Aorta (tissue), 5 donors: ENCODE data around the gene RNF152. TPM values are rescaled to one million over a fixed set of nuclear protein-coding genes. Genes with fewer than 3 reads are reported as not detected.

ENCODE experiments used
- ATAC-seq: fragments of 200-7000 bp; cut with Tn5 transposase; one replicate; pipeline ENCODE4 v1.9.1; 2022; ENCODE audit warnings: moderate library complexity; ENCODE audit not compliant: low FRiP score
- DNase-seq, 2 donors: peaks; one replicate each; pipeline ENCODE4 v3.0.0-alpha.2; 2020
- H3K27ac ChIP-seq, 2 donors: one replicate each; pipeline ENCODE4 v1.5.1; 2013; ENCODE audit warnings: low read length in 2 of 2, mild to moderate bottlenecking in 2 of 2, moderate library complexity in 2 of 2, control low read depth in 1 of 2, inconsistent platforms in 1 of 2, low read depth in 1 of 2
- H3K27me3 ChIP-seq, 2 donors: one replicate each; pipeline ENCODE4 v1.6.1; 2013; ENCODE audit warnings: control low read depth in 1 of 2, low read length in 1 of 2, mild to moderate bottlenecking in 1 of 2, moderate library complexity in 1 of 2; ENCODE audit not compliant: insufficient read depth in 2 of 2, control insufficient read depth in 1 of 2
- H3K36me3 ChIP-seq, 2 donors: one replicate each; pipeline ENCODE4 v1.6.1; 2013; ENCODE audit warnings: control low read depth in 1 of 2, low read length in 1 of 2, mild to moderate bottlenecking in 1 of 2; ENCODE audit not compliant: insufficient read depth in 2 of 2, control insufficient read depth in 1 of 2
- H3K4me1 ChIP-seq, 2 donors: one replicate each; pipeline ENCODE4 v1.6.1; 2013; ENCODE audit warnings: low read length in 2 of 2, control low read depth in 1 of 2, mild to moderate bottlenecking in 1 of 2, moderate library complexity in 1 of 2; ENCODE audit not compliant: insufficient read depth in 2 of 2, control insufficient read depth in 1 of 2
- H3K4me3 ChIP-seq, 2 donors: one replicate each; pipeline ENCODE4 v1.5.1; 2013; ENCODE audit warnings: low read length in 2 of 2, control low read depth in 1 of 2, mild to moderate bottlenecking in 1 of 2
- H3K9me3 ChIP-seq: one replicate; pipeline ENCODE4 v1.6.1; 2013; ENCODE audit warnings: mild to moderate bottlenecking, low read length; ENCODE audit not compliant: control insufficient read depth
- WGBS, 2 donors: extraction: QIAGEN DNeasy Blood & Tissue Kit; methylation state at CpG; one replicate each; pipeline ENCODE4 v1.1.7; 2013; 5-methylcytosine and 5-hydroxymethylcytosine counted together
- intact Hi-C, 2 donors: fragments of 100-400 bp; cut with DNase I; formaldehyde crosslinking; loops; one replicate each; pipeline versions ENCODE4 v1.14.2 to v1.15.0; 2022
- polyA plus RNA-seq, 2 donors: library from polyadenylated mRNA; stranded (reverse); fragments of 200-250 nt; gene quantifications; one replicate each; pipeline ENCODE4 v1.2.3, GENCODE V29; 2013
- total RNA-seq, 2 donors: library from RNA; stranded (reverse); fragmentation: NEBNext Ultra II Directional; extraction: Animal tissue kit (Norgen Biotek cat#: 25700); gene quantifications; one replicate each; pipeline ENCODE4 v1.2.1, GENCODE V29; 2021
- donor health status: healthy with polysubstance abuse.
- donor health status: Bipolar disorder and iron deficiency.
- donor health status: DM: no; HTN: no; CAD: no.
- donor health status: DM: no; HTN: no; CAD: no.
- donor health status: DM: yes; HTN: yes; CAD: no.

Gene RNF152
- total and polyA plus RNA-seq, 4 donors: 5.3 to 25.5 (median 21.5) TPM

DNA sequence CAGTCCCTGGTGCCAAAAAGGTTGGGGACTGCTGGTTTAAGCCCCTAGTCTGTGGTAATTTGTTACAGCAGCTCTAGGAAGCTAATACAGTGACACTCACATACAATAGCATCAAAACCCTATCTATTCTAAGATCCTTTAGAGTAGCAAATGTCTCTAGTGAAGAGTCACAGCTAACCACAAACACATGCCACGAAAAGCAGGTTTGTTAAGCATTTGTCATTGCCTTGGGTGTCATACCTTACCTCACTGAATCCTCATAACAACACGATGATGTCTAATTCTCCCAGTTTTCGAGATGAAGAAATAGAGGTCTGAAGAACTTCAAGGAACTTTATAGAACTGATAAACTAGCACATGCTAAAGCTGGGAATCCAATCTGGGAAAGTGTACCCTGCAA lies 29.6 kb upstream of the RNF152 start:
- H3K4me3 ChIP-seq: no peak overlapping the region
- no peak overlapping the region for H3K27ac ChIP-seq
- H3K9me3 ChIP-seq: no peaks in the 10 kb centered on the region
- H3K4me1 ChIP-seq: no peaks in the 10 kb centered on the region
- no peak for DNase-seq
- WGBS, 2 donors: 94 to 96% methylated on average over 3 of the region's 3 CpGs
- no peak for ATAC-seq
- no peaks in the 10 kb centered on the region for H3K36me3 ChIP-seq
- intact Hi-C loops: no loop called here
- H3K27me3 ChIP-seq: no peaks in the 10 kb centered on the region

DNA sequence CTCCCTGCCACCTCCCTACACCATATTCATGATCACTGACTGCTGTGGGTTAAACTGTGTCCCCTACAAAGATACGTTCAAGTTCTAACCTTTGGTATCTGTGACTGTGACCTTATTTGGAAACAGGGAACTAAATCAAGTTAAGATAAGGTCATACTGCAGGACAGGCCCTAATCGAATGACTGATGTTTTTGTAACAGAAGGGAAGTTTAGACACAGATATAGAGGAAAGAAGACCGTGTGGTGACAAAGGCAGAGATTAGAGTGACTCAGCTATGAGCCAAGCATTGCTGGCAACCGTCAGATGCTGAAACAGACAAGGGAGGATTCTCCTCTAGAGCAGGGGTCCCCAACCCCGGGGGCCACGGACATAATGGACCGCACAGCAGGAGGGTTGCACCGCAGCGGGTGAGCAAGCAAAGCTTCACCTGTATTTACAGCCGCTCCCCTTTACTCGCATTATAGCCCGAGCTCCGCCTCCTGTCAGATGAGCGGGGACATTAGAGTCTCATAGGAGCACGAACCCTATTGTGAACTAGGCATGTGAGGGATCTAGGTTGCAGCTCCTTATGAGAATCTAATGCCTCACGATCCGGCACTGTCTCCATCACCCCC lies 28.9 kb upstream of the RNF152 start:
- no peaks in the 10 kb centered on the region for H3K9me3 ChIP-seq
- no peak for DNase-seq
- ATAC-seq: no peak
- H3K4me3 ChIP-seq: no peak overlapping the region
- H3K27ac ChIP-seq: no peak overlapping the region
- no peaks in the 10 kb centered on the region for H3K27me3 ChIP-seq
- no peaks in the 10 kb centered on the region for H3K4me1 ChIP-seq
- 80 to 82% methylated on average over 17 of the region's 17 CpGs for WGBS, 2 donors
- intact Hi-C loops: no loop called here
- no peaks in the 10 kb centered on the region for H3K36me3 ChIP-seq

GRCh38 chr18:61917818-61918217 lies 25.0 kb upstream of the RNF152 start:
- H3K27me3 ChIP-seq: no peaks in the 10 kb centered on the region
- ATAC-seq: no peak
- no peaks in the 10 kb centered on the region for H3K36me3 ChIP-seq
- intact Hi-C loops: no loop called here
- no peaks in the 10 kb centered on the region for H3K9me3 ChIP-seq
- H3K4me1 ChIP-seq: no peaks in the 10 kb centered on the region
- no peak overlapping the region for H3K4me3 ChIP-seq
- no peak for DNase-seq
- WGBS, 2 donors: 93 to 94% methylated on average over 2 of the region's 2 CpGs
- no peak overlapping the region for H3K27ac ChIP-seq

GRCh38 chr18:61912476-61912875 lies 19.7 kb upstream of the RNF152 start:
- no peak for ATAC-seq
- WGBS, 2 donors: 97% methylated on average over 3 of the region's 3 CpGs
- intact Hi-C loops: no loop called here

DNA sequence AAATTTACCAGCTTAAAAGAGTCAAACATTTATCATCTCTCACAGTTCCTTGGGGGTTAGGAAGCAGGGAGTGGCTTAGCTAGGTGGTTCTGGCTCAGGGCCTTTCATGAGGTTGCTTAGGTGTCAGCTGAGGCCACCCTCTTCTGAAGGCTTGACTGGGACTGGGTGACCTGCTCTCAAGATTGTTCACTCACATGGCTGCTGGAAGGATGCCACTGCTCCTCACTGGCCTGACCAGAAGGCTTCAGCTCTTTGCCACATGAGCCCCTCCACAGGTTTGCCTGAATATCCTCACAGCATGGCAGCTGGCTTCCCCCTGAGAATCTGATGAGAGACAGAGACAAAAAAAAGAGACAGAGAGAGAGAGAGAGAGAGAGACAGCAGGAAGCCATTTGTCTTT lies 17.3 kb upstream of the RNF152 start:
- Histone ChIP-seq H3K9me3 (no peaks in the 10 kb centered on the region), H3K27me3 (no peaks in the 10 kb centered on the region), H3K4me1 (no peaks in the 10 kb centered on the region), H3K27ac (no peak overlapping the region), H3K4me3 (no peak overlapping the region), H3K36me3 (no peaks in the 10 kb centered on the region)
- intact Hi-C loops: no loop called here
- DNase-seq (no peak), ATAC-seq (no peak)

More at GRCh38 chr18:61912476-61912875, 19.7 kb upstream of the RNF152 start:
- Histone ChIP-seq H3K4me3 (no peak overlapping the region), H3K9me3 (no peaks in the 10 kb centered on the region), H3K36me3 (no peaks in the 10 kb centered on the region), H3K27me3 (no peaks in the 10 kb centered on the region), H3K27ac (no peak overlapping the region), H3K4me1 (no peaks in the 10 kb centered on the region)
- no peak for DNase-seq

- H3K36me3 ChIP-seq: no peaks in the 10 kb centered on the region
- intact Hi-C loops: no loop called here
- no peak overlapping the region for H3K4me3 ChIP-seq
- 87 to 94% methylated on average over 7 of the region's 7 CpGs for WGBS, 2 donors
- no peaks in the 10 kb centered on the region for H3K9me3 ChIP-seq
- DNase-seq (no peak), ATAC-seq (no peak)
- H3K4me1 ChIP-seq: no peaks in the 10 kb centered on the region
- no peak overlapping the region for H3K27ac ChIP-seq
- H3K27me3 ChIP-seq: no peaks in the 10 kb centered on the region
Observed at GRCh38 chr18:61908661-61909060, 15.9 kb upstream of the RNF152 start.

DNA sequence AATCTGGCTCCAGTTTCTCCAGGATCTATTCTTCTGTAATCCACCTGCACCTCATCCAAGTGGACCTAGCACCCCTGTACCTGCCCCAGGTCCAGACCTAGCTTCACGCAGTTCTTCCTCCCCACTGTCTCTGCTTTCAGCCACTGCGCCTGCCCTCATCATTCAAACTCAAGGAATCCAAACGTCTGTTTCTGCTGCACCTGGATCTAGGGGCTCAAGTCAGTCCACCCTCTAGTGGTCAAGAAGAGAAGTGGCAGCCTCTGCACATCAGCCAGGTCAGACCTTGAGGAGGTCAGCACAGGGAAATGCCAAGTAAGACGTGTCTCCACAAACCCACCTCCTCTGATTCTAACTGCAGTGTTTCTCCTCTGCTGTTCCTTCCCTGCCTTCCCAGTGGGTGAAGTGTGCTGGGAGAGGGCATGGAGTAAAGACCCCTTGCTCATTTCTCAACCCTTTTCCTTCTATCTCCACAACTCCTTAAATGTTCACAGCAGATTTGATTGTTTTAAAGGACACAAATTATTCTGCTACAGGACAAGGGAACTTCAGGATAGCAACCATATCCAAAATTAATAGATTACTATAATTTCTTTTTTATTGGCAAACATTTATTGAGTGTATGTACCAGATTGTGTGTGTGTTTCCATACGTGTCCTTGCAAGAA lies 8.6 kb upstream of the RNF152 start:
- no peaks in the 10 kb centered on the region for H3K4me1 ChIP-seq
- no peaks in the 10 kb centered on the region for H3K27me3 ChIP-seq
- H3K27ac ChIP-seq: no peak overlapping the region
- H3K36me3 ChIP-seq: no peaks in the 10 kb centered on the region
- DNase-seq: no peak
- H3K9me3 ChIP-seq: no peaks in the 10 kb centered on the region
- 31 to 35% methylated on average over 5 of the region's 5 CpGs for WGBS, 2 donors
- intact Hi-C loops: no loop called here
- ATAC-seq: peak; percentile 83
- H3K4me3 ChIP-seq: no peak overlapping the region

GRCh38 chr18:61900504-61901281 lies 7.9 kb upstream of the RNF152 start:
- no peak for DNase-seq
- no peak overlapping the region for H3K4me3 ChIP-seq
- ATAC-seq: no peak
- no peaks in the 10 kb centered on the region for H3K9me3 ChIP-seq
- H3K27me3 ChIP-seq: no peaks in the 10 kb centered on the region
- intact Hi-C loops: no loop called here
- 82 to 91% methylated on average over 10 of the region's 10 CpGs for WGBS, 2 donors
- no peak overlapping the region for H3K27ac ChIP-seq
- no peaks in the 10 kb centered on the region for H3K36me3 ChIP-seq
- H3K4me1 ChIP-seq: no peaks in the 10 kb centered on the region
